ENCODE data around the gene ERCC2.
"Not testable (repeated sequence)": the region's sequence is repeated elsewhere in the genome, so short reads cannot be mapped to it uniquely, and the experiment has no call there.

The ERCC2 gene

GRCh38 chr19:45344621-45345505 is 25.5 kb downstream of the ERCC2 start:
- 79% methylated on average over 15 of the region's 15 CpGs for WGBS

GRCh38 chr19:45342911-45343310 is 27.5 kb downstream of the ERCC2 start:
- Histone ChIP-seq H3K9ac (ENCODE audit: low read depth, low read length) (no peak overlapping the region), H3K9me3 (ENCODE audit: insufficient read depth, low read depth, low read length) (no peaks in the 10 kb centered on the region), H3K4me1 (ENCODE audit: insufficient read depth, low read length) (no peaks in the 10 kb centered on the region), H3K27ac (ENCODE audit: low read depth, low read length) (no peak overlapping the region), H3K27me3 (ENCODE audit: insufficient read depth, low read length) (peaks cover 25% of the 10 kb centered on the region), H3K36me3 (ENCODE audit: insufficient read depth, low read length) (no peaks in the 10 kb centered on the region), H3K4me3 (ENCODE audit: low read length) (no peak overlapping the region)
- 87% methylated on average over 12 of the region's 13 CpGs for WGBS

More at GRCh38 chr19:45344621-45345505, 25.5 kb downstream of the ERCC2 start:
- Histone ChIP-seq H3K9me3 (ENCODE audit: insufficient read depth, low read depth, low read length) (no peaks in the 10 kb centered on the region), H3K27ac (ENCODE audit: low read depth, low read length) (no peak overlapping the region), H3K36me3 (ENCODE audit: insufficient read depth, low read length) (peaks cover 5% of the 10 kb centered on the region; the same call in 1 of the 2 replicates), H3K4me1 (ENCODE audit: insufficient read depth, low read length) (no peaks in the 10 kb centered on the region), H3K27me3 (ENCODE audit: insufficient read depth, low read length) (peaks cover 22% of the 10 kb centered on the region), H3K4me3 (ENCODE audit: low read length) (no peak overlapping the region), H3K9ac (ENCODE audit: low read depth, low read length) (no peak overlapping the region; the same call in 1 of the 2 replicates)

GRCh38 chr19:45340899-45341453 is 29.4 kb downstream of the ERCC2 start:
- no peaks in the 10 kb centered on the region for H3K4me1 ChIP-seq (ENCODE audit: insufficient read depth, low read length)
- no peak overlapping the region for H3K27ac ChIP-seq (ENCODE audit: low read depth, low read length)
- H3K27me3 ChIP-seq (ENCODE audit: insufficient read depth, low read length), result peaks cover 25% of the 10 kb centered on the region
- peak overlapping the region; percentile 59 for H3K4me3 ChIP-seq (ENCODE audit: low read length)
- H3K9ac ChIP-seq (ENCODE audit: low read depth, low read length), result no peak overlapping the region
- WGBS, result 25% methylated on average over 25 of the region's 25 CpGs
- H3K9me3 ChIP-seq (ENCODE audit: insufficient read depth, low read depth, low read length), result no peaks in the 10 kb centered on the region
- H3K36me3 ChIP-seq (ENCODE audit: insufficient read depth, low read length), result no peaks in the 10 kb centered on the region

DNA sequence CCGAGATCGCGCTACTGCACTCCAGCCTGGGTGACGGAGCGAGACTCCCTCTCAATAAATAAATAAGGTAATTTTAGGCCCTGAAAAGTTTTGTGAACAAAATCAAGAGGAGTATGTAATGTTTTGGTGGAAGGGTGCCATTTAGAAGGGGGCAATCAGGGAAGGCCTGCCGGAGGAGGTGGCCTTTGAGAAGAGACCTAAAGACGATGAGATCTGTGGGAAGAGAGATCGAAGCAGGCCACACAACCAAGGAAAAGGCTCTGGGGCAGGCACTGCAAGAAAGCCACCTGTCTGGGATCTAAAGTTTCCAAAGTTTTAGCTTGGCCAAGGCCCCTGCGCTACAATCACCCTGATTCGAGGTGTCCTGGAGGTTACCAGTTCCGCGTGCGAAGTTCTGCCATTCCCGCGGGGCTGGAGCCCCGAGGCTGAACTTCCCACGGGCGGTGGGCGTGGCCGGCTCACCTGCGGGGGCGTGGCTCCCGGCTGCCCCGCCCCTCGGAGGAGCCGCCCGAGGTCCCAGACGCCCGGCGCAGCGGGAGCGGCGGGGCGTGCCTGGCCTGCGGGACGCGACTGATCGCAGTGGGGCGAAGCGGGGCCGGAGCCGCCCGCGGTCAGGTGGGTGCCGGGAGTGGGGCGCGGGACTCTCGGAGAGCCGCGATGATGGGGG is 30.0 kb downstream of the ERCC2 start, which contains the start of gene KLC3:
Gene KLC3, plus strand, starts transcription at position 519 of the 667 bp plus-strand sequence. CDS start 4,792 bp downstream, outside the sequence.
- Histone ChIP-seq H3K9ac (ENCODE audit: low read depth, low read length) (no peak within 1 kb of the TSS), H3K27me3 (ENCODE audit: insufficient read depth, low read length) (peaks cover 25% of the 10 kb centered on the region), H3K4me3 (ENCODE audit: low read length) (peak within 1 kb of the TSS; percentile 59), H3K9me3 (ENCODE audit: insufficient read depth, low read depth, low read length) (no peaks in the 10 kb centered on the region), H3K36me3 (ENCODE audit: insufficient read depth, low read length) (no peaks in the 10 kb centered on the region), H3K4me1 (ENCODE audit: insufficient read depth, low read length) (no peaks in the 10 kb centered on the region), H3K27ac (ENCODE audit: low read depth, low read length) (no peak within 1 kb of the TSS)
- 11% methylated on average over 50 of the region's 50 CpGs for WGBS

DNA sequence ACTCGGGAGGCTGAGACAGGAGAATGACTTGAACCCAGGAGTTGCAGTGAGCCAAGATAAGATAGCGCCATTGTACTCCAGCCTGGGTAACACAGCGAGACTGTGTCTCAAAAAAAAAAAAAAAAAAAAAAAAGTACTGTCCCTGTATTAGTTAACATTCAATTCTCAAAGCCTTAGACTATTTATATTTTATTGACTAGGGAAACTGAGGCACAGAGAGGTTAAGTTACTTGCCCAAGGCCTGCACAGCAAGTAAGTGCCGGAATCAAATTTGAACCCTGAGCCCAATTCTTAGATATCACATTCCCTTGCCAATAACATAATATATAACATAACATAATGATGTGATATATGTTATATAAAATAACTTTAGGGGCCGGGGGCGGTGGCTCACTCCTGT is 30.7 kb downstream of the ERCC2 start:
- WGBS, result 84% methylated on average over 4 of the region's 6 CpGs
- H3K9ac ChIP-seq (ENCODE audit: low read depth, low read length), result no peak overlapping the region
- H3K9me3 ChIP-seq (ENCODE audit: insufficient read depth, low read depth, low read length), result no peaks in the 10 kb centered on the region
- H3K27ac ChIP-seq (ENCODE audit: low read depth, low read length), result no peak overlapping the region
- no peak overlapping the region for H3K4me3 ChIP-seq (ENCODE audit: low read length)
- peaks cover 25% of the 10 kb centered on the region for H3K27me3 ChIP-seq (ENCODE audit: insufficient read depth, low read length)
- H3K4me1 ChIP-seq (ENCODE audit: insufficient read depth, low read length), result no peaks in the 10 kb centered on the region
- H3K36me3 ChIP-seq (ENCODE audit: insufficient read depth, low read length), result no peaks in the 10 kb centered on the region

- peaks cover 19% of the 10 kb centered on the region for H3K27me3 ChIP-seq (ENCODE audit: insufficient read depth, low read length)
- H3K9ac ChIP-seq (ENCODE audit: low read depth, low read length), result no peak overlapping the region
- H3K36me3 ChIP-seq (ENCODE audit: insufficient read depth, low read length), result no peaks in the 10 kb centered on the region
- no peaks in the 10 kb centered on the region for H3K4me1 ChIP-seq (ENCODE audit: insufficient read depth, low read length)
- WGBS, result 85% methylated on average over 11 of the region's 11 CpGs
- no peak overlapping the region for H3K4me3 ChIP-seq (ENCODE audit: low read length)
- no peak overlapping the region for H3K27ac ChIP-seq (ENCODE audit: low read depth, low read length)
- H3K9me3 ChIP-seq (ENCODE audit: insufficient read depth, low read depth, low read length), result no peaks in the 10 kb centered on the region
These were observed 33.6 kb downstream of the ERCC2 start for GRCh38 chr19:45336696-45337251.

GRCh38 chr19:45334881-45335280 is 35.5 kb downstream of the ERCC2 start:
- not testable (repeated sequence) for H3K4me1 ChIP-seq (ENCODE audit: insufficient read depth, low read length); H3K9ac ChIP-seq (ENCODE audit: low read depth, low read length); H3K36me3 ChIP-seq (ENCODE audit: insufficient read depth, low read length); H3K27me3 ChIP-seq (ENCODE audit: insufficient read depth, low read length); H3K4me3 ChIP-seq (ENCODE audit: low read length); H3K27ac ChIP-seq (ENCODE audit: low read depth, low read length); H3K9me3 ChIP-seq (ENCODE audit: insufficient read depth, low read depth, low read length)
- 88% methylated on average over 3 of the region's 4 CpGs for WGBS

DNA sequence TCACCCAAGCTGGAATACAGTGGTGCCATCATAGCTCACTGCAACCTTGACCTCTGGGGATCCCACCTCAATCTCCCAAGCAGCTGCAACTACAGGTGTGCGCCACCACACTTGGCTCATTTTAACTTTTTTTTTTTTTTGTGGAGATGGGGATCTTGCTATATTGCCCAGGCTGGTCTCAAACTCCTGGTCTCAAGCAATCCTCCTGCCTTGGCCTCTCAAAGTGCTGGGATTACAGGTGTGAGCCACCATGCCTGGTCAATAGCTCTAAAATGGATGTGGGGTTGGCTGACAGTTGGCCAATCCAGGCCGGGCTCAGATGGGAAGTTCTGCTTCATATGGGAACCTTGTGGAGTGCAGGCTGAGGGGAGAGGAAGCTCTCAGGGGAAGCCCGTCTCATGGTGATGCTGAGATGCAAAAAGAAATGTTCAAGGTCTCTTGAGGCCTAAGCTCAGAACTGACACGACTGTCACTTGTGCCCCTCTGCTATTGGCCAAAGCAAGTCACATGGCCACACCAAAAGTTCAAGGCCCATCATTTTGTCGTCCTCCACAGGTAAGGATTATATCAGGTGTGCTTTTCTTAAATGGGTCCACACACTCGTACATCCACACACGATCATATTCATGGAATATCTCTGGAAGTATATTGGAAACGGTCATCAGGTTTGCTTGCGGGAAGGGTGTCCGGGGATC is 36.6 kb downstream of the ERCC2 start:
- Histone ChIP-seq H3K4me1 (ENCODE audit: insufficient read depth, low read length) (no peaks in the 10 kb centered on the region), H3K36me3 (ENCODE audit: insufficient read depth, low read length) (no peaks in the 10 kb centered on the region), H3K27ac (ENCODE audit: low read depth, low read length) (no peak overlapping the region), H3K9me3 (ENCODE audit: insufficient read depth, low read depth, low read length) (no peaks in the 10 kb centered on the region), H3K9ac (ENCODE audit: low read depth, low read length) (no peak overlapping the region), H3K27me3 (ENCODE audit: insufficient read depth, low read length) (no peaks in the 10 kb centered on the region), H3K4me3 (ENCODE audit: low read length) (no peak overlapping the region)
- WGBS, result 87% methylated on average over 10 of the region's 10 CpGs

DNA sequence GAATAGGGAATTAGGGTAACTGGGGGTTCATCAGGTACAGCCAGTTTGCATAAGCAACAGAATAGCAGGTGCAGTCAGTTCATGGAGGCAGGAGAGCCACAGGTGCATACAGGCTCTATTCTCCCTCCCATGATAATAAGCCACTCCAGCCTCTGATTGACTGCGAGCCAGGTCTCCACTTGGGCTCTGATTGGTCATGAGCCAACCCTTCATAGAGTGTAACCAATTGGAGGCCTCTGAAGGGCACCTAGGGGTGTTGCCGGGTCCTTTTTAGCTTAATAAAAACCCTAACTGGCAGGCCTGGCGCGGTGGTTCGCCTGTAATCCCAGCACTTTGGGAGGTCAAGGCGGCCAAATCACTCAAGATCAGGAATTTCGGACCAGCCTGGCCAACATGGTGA is 39.0 kb downstream of the ERCC2 start:
- Histone ChIP-seq H3K27me3 (ENCODE audit: insufficient read depth, low read length) (no peaks in the 10 kb centered on the region), H3K36me3 (ENCODE audit: insufficient read depth, low read length) (no peaks in the 10 kb centered on the region), H3K4me1 (ENCODE audit: insufficient read depth, low read length) (no peaks in the 10 kb centered on the region), H3K9ac (ENCODE audit: low read depth, low read length) (no peak overlapping the region), H3K27ac (ENCODE audit: low read depth, low read length) (no peak overlapping the region), H3K4me3 (ENCODE audit: low read length) (no peak overlapping the region), H3K9me3 (ENCODE audit: insufficient read depth, low read depth, low read length) (no peaks in the 10 kb centered on the region)
- WGBS, result 91% methylated on average over 7 of the region's 7 CpGs

- no peak overlapping the region for H3K4me3 ChIP-seq (ENCODE audit: low read length)
- no peak overlapping the region for H3K9ac ChIP-seq (ENCODE audit: low read depth, low read length)
- 83% methylated on average over 13 of the region's 13 CpGs for WGBS
- no peaks in the 10 kb centered on the region for H3K9me3 ChIP-seq (ENCODE audit: insufficient read depth, low read depth, low read length)
- no peaks in the 10 kb centered on the region for H3K36me3 ChIP-seq (ENCODE audit: insufficient read depth, low read length)
- no peak overlapping the region for H3K27ac ChIP-seq (ENCODE audit: low read depth, low read length)
- H3K4me1 ChIP-seq (ENCODE audit: insufficient read depth, low read length), result peaks cover 5% of the 10 kb centered on the region; the same call in 1 of the 2 replicates
- H3K27me3 ChIP-seq (ENCODE audit: insufficient read depth, low read length), result peaks cover 15% of the 10 kb centered on the region
These were observed 42.8 kb downstream of the ERCC2 start for GRCh38 chr19:45327404-45328143.

Measured in HUES64 (cell line).